Endothelial cell of umbilical vein (primary cell): Measurements from ENCODE around the gene FKBP14. TPM values are rescaled to one million over a fixed set of nuclear protein-coding genes. Genes with fewer than 3 reads are reported as not detected.
"Not testable (repeated sequence)": the region's sequence is repeated elsewhere in the genome, so short reads cannot be mapped to it uniquely, and the experiment has no call there.

ENCODE experiments used
- BruUV-seq: library from RNA; stranded (reverse); fragments of 400-500 nt; replicated peaks from 2 replicates; lab custom pipeline; 2021; lab: Mats Ljungman, UMichigan
- CTCF ChIA-PET: fragments of 300-600, 350-600 bp; sonication (Branson Sonifier 250); formaldehyde crosslinking; loops from one replicate; lab custom pipeline; 2021; ENCODE audit warnings: antibody characterized with exemption, inconsistent platforms; lab: Charles Lee
- POLR2A ChIA-PET: fragments of 300-600, 350-600 bp; sonication (Branson Sonifier 250); formaldehyde crosslinking; loops from one replicate; lab custom pipeline; 2021; ENCODE audit warnings: antibody characterized with exemption, inconsistent platforms; lab: Charles Lee
- DNase-seq: peaks from one replicate; pipeline ENCODE4 v3.0.0-alpha.2; 2011; ENCODE audit warnings: low read depth, low spot score
- FAIRE-seq: peaks from 2 replicates; lab custom pipeline; 2011; peaks lifted over from hg19 to GRCh38; lab: Jason Lieb, UNC
- H2AFZ ChIP-seq: 2 replicates; pipeline ENCODE4 v1.6.0; 2012; ENCODE audit warnings: low read depth, low read length, control low read depth, inconsistent platforms
- H3K27ac ChIP-seq: 2 replicates; pipeline ENCODE4 v1.5.1; 2011; ENCODE audit warnings: low read depth, mild to moderate bottlenecking, control low read depth, low read length, moderate library complexity; ENCODE audit not compliant: insufficient read depth
- H3K27me3 ChIP-seq, 2 experiments: 2 replicates each; pipeline versions ENCODE4 v1.6.0 to v1.6.1; 2011; ENCODE audit warnings: low read length in 2 of 2, mixed read lengths in 1 of 2; ENCODE audit not compliant: control insufficient read depth in 2 of 2, insufficient read depth in 2 of 2
- H3K36me3 ChIP-seq, 2 experiments: 2 replicates in 1 of 2; 3 replicates in 1 of 2; pipeline ENCODE4 v1.5.1; 2011; ENCODE audit warnings: low read length in 2 of 2, mild to moderate bottlenecking in 1 of 2, moderate library complexity in 1 of 2; ENCODE audit not compliant: control insufficient read depth in 2 of 2, insufficient read depth in 2 of 2; ENCODE audit errors: extremely low read depth in 1 of 2
- H3K4me1 ChIP-seq: 3 replicates; pipeline ENCODE4 v1.5.1; 2011; ENCODE audit warnings: mild to moderate bottlenecking, low read length; ENCODE audit not compliant: control insufficient read depth, insufficient read depth; ENCODE audit errors: extremely low read depth
- H3K4me2 ChIP-seq: 2 replicates; pipeline ENCODE4 v1.6.1; 2011; ENCODE audit warnings: low read length, control low read depth, mixed read lengths; ENCODE audit not compliant: insufficient read depth
- H3K4me3 ChIP-seq, 3 experiments: fragments of 200-600 bp in 1 of 3; sonication (generic), shearing (Covaris generic) in 1 of 3; replicated peaks in 1 of 3; 2 replicates each; pipeline ENCODE4 v1.5.1; 2011 to 2016; ENCODE audit warnings: control low read depth in 3 of 3, low read length in 3 of 3, mild to moderate bottlenecking in 2 of 3, inconsistent platforms in 1 of 3, low read depth in 1 of 3, moderate library complexity in 1 of 3; ENCODE audit not compliant: insufficient read depth in 1 of 3
- H3K79me2 ChIP-seq: 2 replicates; pipeline ENCODE4 v1.6.0; 2012; ENCODE audit warnings: low read length, inconsistent platforms; ENCODE audit not compliant: control insufficient read depth, insufficient read depth
- H3K9ac ChIP-seq: replicated peaks from 2 replicates; pipeline ENCODE3; 2011; ENCODE audit warnings: low read length, control low read depth; ENCODE audit not compliant: insufficient read depth; ENCODE audit errors: extremely low read depth
- H3K9me1 ChIP-seq: replicated peaks from 3 replicates; pipeline ENCODE4 v1.6.0; 2011; ENCODE audit warnings: mild to moderate bottlenecking, low read length; ENCODE audit not compliant: control insufficient read depth, insufficient read depth; ENCODE audit errors: extremely low read depth
- H3K9me3 ChIP-seq: replicated peaks from 2 replicates; pipeline ENCODE4 v1.5.1; 2012; ENCODE audit warnings: low read length, inconsistent platforms; ENCODE audit not compliant: control insufficient read depth, insufficient read depth
- H4K20me1 ChIP-seq: replicated peaks from 2 replicates; pipeline ENCODE3; 2011; ENCODE audit warnings: mild to moderate bottlenecking, low read length; ENCODE audit not compliant: control insufficient read depth, insufficient read depth; ENCODE audit errors: extremely low read depth
- CTCF ChIP-seq, 2 donors: IDR thresholded peaks; 1 replicate in 1 of 2; 2 replicates in 1 of 2; pipeline ENCODE4 v1.5.1; 2011; ENCODE audit warnings: low read length in 2 of 2, mild to moderate bottlenecking in 2 of 2, moderate library complexity in 2 of 2, control low read depth in 1 of 2, inconsistent platforms in 1 of 2, low read depth in 1 of 2; ENCODE audit not compliant: insufficient read depth in 1 of 2; ENCODE audit errors: extremely low read depth in 1 of 2
- EZH2 ChIP-seq: IDR thresholded peaks from 2 replicates; pipeline ENCODE4 v1.6.1; 2012; ENCODE audit warnings: borderline replicate concordance, low read depth, mild to moderate bottlenecking, moderate library complexity, low read length, inconsistent platforms; ENCODE audit not compliant: severe bottlenecking
- FOS ChIP-seq: IDR thresholded peaks from 2 replicates; pipeline ENCODE4 v1.6.1; 2011; ENCODE audit warnings: mild to moderate bottlenecking, low read length, moderate library complexity, borderline replicate concordance; ENCODE audit not compliant: insufficient read depth
- GATA2 ChIP-seq: IDR thresholded peaks from 2 replicates; pipeline ENCODE4 v1.7.0; 2011; ENCODE audit warnings: low read depth, mild to moderate bottlenecking, moderate library complexity, mixed read lengths, low read length; ENCODE audit not compliant: insufficient read length, insufficient read depth
- JUN ChIP-seq: IDR thresholded peaks from 2 replicates; pipeline ENCODE4 v1.6.1; 2011; ENCODE audit warnings: borderline replicate concordance, low read depth; ENCODE audit not compliant: insufficient read length, insufficient read depth
- MYC ChIP-seq: IDR thresholded peaks from one replicate; pipeline ENCODE4 v1.6.1; 2011; ENCODE audit warnings: mild to moderate bottlenecking, low read depth, low read length
- POLR2A ChIP-seq: IDR thresholded peaks from 2 replicates; pipeline ENCODE4 v1.6.1; 2012; ENCODE audit warnings: low read depth, mild to moderate bottlenecking, control low read depth, low read length
- POLR2AphosphoS5 ChIP-seq: IDR thresholded peaks from 2 replicates; pipeline ENCODE4 v1.6.1; 2012; ENCODE audit warnings: low read depth, mild to moderate bottlenecking, control low read depth, low read length, moderate library complexity; ENCODE audit not compliant: insufficient read depth
- dilution Hi-C: fragments of 300-500 bp; cut with MboI; formaldehyde crosslinking; loops from one replicate; pipeline ENCODE4 v1.15.0; 2019; ENCODE audit warnings: low sequenced_read_pairs; ENCODE audit not compliant: extremely low pct_ligation_motif_present
- intact Hi-C: fragments of 100-400 bp; cut with micrococcal nuclease; formaldehyde crosslinking; loops from one replicate; pipeline ENCODE4 v1.10.0; 2022
- polyA plus RNA-seq, 4 experiments: library from polyadenylated mRNA; depleted of rRNA in 3 of 4; stranded (reverse) in 3 of 4; unstranded in 1 of 4; fragments of >200 nt; gene quantifications; 2 replicates each; pipeline versions ENCODE4 v1.2.1 to v1.2.3, GENCODE V29; 2011 to 2012; ENCODE audit warnings: missing spikeins in 1 of 4
- total RNA-seq: library from RNA; stranded (reverse); gene quantifications from 2 replicates; pipeline ENCODE4 v1.2.3, GENCODE V29; 2021
- TF ChIP-seq, protein P1 (sequence below): IDR thresholded peaks from 2 replicates; pipeline ENCODE4 v1.6.1; 2011; ENCODE audit not compliant: insufficient read depth, insufficient read length

The FKBP14 gene
- total and polyA plus RNA-seq, 2 donors (not counting 3 experiments of a cell fraction or from before 2014, with no cell fraction given) = 9.8 to 37.4 TPM

DNA sequence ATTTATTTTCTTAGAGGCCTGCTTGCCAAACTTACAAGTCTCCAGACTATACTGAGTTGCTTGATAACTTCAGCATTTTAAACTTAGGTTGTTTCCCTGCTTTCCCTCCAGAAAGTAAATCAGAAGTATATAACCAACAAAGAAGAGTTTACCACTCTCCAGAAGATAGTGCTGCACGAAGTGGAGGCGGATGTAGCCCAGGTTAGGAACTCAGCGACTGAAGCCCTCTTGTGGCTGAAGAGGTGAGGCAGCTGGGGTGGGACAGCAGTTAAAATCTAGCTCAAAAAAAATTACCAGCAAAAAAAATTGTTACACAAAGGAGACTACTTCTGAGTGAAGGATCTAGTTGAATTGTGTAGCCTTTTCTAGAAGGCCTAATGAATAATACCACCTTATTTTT, 35.3 kb upstream of the FKBP14 start:
- H3K9me3 ChIP-seq, H3K9me1 ChIP-seq, H3K4me3 ChIP-seq, H3K27ac ChIP-seq, H3K9ac ChIP-seq, H3K4me2 ChIP-seq, BruUV-seq, dilution Hi-C loops, H3K36me3 ChIP-seq, H3K4me1 ChIP-seq, H3K27me3 ChIP-seq, H3K79me2 ChIP-seq, H4K20me1 ChIP-seq, H2AFZ ChIP-seq: not testable (repeated sequence)
- DNase-seq (peak; percentile 32), FAIRE-seq (peak; percentile 8)
- ChIA-PET POLR2A (interaction anchor here (0.6 kb wide), 1 partner anchor 142 kb away, joined by 3 read pairs; no protein-coding TSS in a partner anchor), CTCF (interaction anchor here (0.7 to 4.0 kb wide), 44 partner anchors 10 to 504 kb away, joined by 3 to 75 read pairs (median 4); partner anchors contain the start of genes MTURN and SCRN1)
- TF ChIP-seq CTCF (IDR thresholded peaks at IDR 0.05; ENCODE audit: extremely low read depth in 1 of 2, insufficient read depth in 1 of 2, low read depth in 1 of 2, low read length in 2 of 2) = peak; percentile 34 to 48
- intact Hi-C loops = loop anchor here (1.0 to 10.0 kb wide), 7 partner anchors 34 to 503 kb away; partner anchors contain the start of genes FKBP14, PLEKHA8 and SCRN1

DNA sequence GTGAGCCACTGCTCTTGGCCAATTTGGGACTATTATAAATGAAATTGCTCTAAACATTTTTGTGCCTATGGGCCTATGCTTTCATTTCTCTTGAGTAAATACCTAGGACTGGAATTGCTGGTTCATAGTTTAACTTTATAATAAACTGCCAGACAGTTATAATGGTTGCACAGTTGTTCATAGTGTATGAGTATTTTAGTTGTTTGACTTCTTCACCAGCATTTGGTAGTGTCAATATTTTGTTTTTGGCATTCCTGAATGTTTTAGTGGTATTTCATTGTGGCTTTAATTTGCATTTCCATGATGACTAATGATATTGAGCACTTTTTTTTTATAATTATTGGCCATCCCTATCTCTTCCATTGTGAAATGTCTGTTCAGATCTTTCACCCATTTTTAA, 31.2 kb upstream of the FKBP14 start:
- Histone ChIP-seq H3K9me3 (no peaks in the 10 kb centered on the region), H4K20me1 (no peaks in the 10 kb centered on the region), H3K27ac (no peak overlapping the region), H3K4me2 (no peak overlapping the region), H2AFZ (no peak overlapping the region), H3K36me3 (peaks cover 3 to 10% of the 10 kb centered on the region in 2 experiments), H3K79me2 (no peaks in the 10 kb centered on the region), H3K9me1 (no peaks in the 10 kb centered on the region), H3K9ac (no peak overlapping the region), H3K4me1 (no peaks in the 10 kb centered on the region), H3K27me3 (no peaks in the 10 kb centered on the region), H3K4me3 (no peak overlapping the region)
- intact Hi-C loops (no loop called here), dilution Hi-C loops (no loop called here)
- no peak for FAIRE-seq
- ChIA-PET POLR2A (no interaction called here), CTCF (no interaction called here)
- TF ChIP-seq FOS (no peak), POLR2AphosphoS5 (no peak), MYC (no peak), CTCF (IDR thresholded peaks at IDR 0.05; ENCODE audit: extremely low read depth in 1 of 2, insufficient read depth in 1 of 2, low read depth in 1 of 2, low read length in 2 of 2) (no peak), JUN (no peak), EZH2 (no peak), POLR2A (no peak), GATA2 (no peak)
- TF ChIP-seq, protein P1, sequence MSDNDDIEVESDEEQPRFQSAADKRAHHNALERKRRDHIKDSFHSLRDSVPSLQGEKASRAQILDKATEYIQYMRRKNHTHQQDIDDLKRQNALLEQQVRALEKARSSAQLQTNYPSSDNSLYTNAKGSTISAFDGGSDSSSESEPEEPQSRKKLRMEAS = no peak
- DNase-seq = no peak
- no TSS peak for BruUV-seq
